ENCODE measurements around the gene CCT5. TPM values are rescaled to one million over a fixed set of nuclear protein-coding genes. Genes with fewer than 3 reads are reported as not detected.

CCT5 gene
- 100 to 1,000 TPM; 152 to 270 (median 258) TPM for polyA plus RNA-seq (ENCODE audit: insufficient read length in 4 of 4)

DNA sequence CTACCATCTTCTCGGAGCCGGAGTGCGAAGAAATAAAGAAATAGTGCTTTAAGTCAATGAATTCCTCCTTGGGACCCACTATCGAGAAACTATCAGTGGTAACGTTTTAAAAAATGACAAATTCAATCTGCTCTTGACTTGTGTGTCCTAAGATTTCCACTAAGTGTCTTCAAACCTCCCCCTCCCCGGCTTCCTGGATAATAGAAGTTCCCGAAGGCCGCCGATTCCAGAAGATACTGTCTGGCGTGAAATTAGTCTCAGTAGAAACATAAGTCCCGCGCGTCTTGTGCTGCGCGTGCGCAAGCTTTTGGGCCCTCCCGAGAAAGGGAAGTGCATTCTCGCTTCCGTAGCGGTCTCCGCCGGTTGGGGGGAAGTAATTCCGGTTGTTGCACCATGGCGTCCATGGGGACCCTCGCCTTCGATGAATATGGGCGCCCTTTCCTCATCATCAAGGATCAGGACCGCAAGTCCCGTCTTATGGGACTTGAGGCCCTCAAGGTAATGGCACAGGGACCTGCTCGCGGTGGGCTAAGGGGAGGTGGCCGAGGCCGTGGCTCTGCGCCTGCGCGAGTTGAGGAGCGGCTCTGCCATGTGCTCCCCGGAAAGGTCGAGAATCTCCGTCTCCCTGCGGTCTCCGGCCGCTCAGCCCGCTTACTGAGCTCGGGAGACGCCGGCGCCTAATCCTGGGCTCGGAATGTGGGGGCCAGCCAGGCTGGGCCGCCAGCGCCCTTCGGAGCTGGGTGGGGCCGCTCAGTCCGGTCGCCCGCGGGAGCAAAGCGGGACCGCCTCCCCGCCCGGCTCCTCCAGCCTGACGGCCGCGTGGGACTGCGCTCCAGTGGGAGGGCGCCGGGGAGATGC lies at the start of gene CCT5:
Gene CCT5 (plus strand): TSS at position 333 of the 858 bp plus-strand sequence. CDS start 61 bp downstream, at position 394.
- DNase-seq (ENCODE audit: low read depth in 4 of 4, low spot score in 3 of 4): peak; percentile 93 to 96 (median 95)

DNA sequence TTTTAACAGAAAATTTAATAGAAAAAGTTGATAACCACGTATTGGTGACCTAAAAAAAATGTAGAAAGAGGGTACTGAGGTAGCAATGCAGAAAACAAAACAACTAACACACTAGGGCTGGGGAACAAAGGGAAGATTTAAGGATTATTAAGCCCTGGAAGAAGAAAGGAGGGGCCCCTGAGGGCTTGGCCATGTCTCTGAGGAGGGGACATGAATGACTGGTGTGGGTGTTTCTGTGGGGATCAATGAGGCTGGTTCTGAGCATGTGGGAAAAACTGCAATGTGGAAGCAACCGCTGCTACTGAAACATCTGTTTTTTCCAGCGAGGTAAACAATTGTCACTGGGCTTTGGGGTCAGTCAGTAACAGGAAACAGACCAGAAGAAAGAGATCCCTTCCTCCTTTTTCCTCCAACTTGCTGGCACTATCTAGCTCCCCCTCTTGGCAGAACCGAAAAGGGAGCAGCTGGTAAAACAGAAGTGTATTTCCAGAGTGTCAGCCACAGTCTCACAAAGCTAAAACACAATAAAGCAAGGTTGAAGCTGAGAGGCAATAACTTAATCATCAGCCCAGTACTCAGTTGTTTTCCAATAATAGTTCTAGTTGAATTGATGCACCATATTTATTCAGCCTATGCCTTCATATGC lies 48.7 kb upstream of the CCT5 start:
- DNase-seq (ENCODE audit: low read depth in 4 of 4, low spot score in 3 of 4): no peak

DNA sequence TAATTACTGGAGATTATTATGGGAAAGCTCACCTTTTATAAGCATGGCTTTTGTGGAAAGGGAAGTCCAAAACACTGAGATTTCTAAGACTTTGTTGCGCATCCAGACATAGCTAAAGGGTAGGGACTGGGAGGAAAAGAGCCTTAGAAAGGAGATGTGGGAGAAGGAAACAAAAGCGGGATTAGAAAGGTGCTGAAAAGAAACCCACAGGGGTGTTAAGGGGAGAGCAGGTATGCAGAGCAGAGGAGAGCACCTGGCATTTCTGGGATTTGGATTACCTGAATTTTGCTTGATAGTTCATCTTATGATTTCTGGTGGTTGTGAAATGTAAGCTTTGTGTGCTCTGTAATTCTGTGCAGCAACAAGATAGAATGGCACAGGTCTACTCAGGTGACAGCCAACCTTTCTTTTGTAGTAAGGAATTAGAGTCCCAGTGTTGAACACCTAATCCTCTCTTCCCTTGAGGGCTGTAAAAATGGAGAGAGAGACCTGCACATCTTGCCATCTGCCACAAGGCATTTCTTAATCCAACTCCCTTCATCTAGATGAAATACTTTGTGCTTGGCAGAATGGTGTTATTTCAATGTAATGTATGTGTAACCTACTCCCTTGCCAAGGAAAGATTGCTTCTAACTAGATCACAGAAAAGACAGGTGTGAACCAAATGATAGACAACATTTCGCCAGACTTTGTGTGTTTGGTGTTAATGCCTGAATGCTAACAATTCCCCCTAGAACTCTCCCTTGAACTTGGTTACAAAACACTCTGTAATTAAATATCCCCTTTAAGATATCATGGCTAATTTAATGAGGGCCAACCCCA lies 47.8 kb upstream of the CCT5 start:
- DNase-seq (ENCODE audit: low read depth in 4 of 4, low spot score in 3 of 4): no peak

DNA sequence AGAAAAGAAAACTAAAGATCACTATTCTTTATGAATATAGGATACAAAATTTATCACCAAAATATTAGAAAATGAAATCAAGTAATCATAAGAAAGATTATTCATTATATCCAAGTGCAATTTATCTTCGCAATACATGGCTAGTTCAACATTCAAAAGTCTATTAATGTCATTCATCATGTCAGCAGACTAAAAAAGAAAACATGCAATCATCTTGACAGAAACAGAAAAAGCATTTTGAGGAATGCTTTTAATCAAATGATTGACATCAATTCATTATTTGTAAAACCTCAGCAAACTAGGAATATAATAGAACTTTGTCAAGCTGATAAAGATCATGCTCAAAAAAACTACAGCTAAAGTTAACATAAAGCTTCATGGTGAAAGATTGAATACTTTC lies 41.1 kb upstream of the CCT5 start:
- DNase-seq (ENCODE audit: low read depth in 4 of 4, low spot score in 3 of 4): no peak

DNA sequence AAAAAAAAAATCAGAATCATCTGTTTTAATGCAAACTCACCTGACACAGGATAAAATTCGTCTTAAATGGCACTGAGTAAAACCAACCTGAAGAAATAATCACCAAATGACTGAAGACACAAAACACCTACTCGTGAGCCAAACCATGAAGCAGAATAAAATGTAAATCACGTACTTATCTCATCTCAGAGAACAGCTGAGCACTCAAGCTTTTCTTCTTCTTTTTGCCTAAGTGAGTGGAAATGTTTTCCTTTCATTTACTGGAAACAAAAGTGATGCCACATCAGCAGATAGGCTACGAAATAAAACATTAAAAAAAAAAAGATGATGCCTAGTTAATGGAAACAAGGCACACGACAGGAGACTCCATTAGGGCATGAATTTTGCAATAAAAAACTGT lies 36.8 kb upstream of the CCT5 start:
- DNase-seq (ENCODE audit: low read depth in 4 of 4, low spot score in 3 of 4): no peak

DNA sequence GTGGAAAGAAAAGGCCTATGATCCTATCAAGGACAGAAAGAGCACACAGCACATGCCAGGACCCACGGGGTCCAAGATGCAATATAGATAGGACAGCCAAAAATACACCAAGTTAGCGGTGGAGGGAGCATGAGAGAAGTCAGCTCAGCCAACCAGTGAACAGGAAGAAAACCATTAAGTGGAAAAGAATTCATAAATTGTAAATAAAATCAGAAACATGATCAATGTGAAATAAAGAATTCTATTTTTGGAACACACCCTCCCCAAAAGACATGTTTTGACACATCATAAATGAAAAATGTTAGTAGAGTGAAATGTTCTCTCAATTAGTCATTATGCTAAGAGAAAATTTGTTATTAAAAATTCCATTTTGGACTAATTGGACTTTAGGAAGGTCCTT lies 36.0 kb upstream of the CCT5 start:
- DNase-seq (ENCODE audit: low read depth in 4 of 4, low spot score in 3 of 4): no peak

DNA sequence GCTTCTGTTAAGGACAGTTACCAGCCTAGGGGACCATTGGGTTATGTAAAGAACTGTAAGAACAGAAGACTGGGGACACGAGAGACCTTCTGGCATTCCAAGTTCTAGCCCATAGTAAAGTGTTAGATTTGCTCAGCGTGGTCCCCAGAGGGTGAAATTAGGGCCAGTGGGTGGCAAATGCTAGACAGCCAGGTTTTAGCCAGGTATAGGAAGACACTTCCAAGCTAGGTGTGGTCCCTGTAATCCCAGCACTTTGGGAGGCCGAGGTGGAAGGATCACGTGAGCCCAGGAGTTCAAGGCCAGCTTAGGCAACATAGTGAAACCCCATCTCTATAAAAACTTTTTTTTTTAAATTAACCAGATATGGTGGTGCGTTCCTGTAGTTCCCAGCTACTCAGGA lies 34.7 kb upstream of the CCT5 start:
- no peak for DNase-seq (ENCODE audit: low read depth in 4 of 4, low spot score in 3 of 4)

DNA sequence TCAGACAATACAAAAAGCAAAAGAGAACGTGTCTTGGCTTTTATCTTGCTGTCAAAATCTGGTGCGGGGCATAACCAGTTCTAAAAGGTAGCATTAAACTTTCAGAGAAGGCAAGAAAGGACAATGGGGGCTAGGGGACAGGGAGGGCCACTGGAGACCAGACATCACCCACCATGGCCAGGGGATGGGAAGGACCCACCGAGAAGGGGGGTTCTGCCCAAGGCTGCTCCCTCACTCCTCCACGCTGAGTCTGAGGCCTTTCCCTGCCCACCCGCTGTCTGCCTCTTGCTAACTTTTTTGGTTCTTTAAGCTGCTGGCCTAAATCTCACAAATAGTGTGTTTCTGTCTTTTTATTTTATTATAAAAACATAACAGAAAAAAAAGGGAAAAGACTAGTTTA lies 34.0 kb upstream of the CCT5 start:
- DNase-seq (ENCODE audit: low read depth in 4 of 4, low spot score in 3 of 4): no peak

DNA sequence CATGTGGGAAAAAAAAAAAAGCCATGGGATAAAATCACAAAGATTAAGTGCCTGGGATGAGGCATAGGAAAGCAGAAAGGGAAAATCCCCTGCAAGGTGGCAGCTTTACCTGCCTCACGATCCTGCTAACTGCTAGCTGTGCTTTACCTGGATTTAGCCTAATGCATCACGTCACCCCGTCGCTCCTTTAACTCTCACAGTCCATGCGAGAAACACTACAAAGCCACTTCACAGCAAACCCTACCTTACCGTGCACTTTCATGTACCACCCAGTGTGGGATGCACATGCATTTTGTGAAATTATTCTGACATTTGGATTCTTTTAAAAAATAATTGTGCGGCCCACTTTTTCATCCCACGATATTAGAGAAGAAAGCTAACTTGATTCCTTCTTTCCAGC lies 31.4 kb upstream of the CCT5 start:
- no peak for DNase-seq (ENCODE audit: low read depth in 4 of 4, low spot score in 3 of 4)

DNA sequence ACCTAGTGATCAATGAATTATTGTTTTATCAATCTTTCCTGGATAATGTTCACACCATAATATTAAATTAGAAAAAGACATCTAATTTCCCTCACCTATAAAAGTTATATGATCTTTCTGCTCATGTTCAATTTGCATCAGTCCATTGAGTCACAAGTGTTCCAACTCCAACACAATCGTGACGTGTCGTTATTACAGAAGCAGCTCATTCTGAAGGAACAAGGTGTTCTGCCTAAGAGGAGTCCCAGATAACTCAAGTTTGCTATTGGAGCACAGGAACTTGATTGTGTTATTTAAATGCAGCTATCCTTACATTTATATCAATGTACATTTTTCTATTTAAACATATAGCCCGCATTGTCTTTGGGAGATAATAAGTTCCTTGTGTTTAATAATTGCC lies 31.0 kb upstream of the CCT5 start:
- DNase-seq (ENCODE audit: low read depth in 4 of 4, low spot score in 3 of 4): no peak

DNA sequence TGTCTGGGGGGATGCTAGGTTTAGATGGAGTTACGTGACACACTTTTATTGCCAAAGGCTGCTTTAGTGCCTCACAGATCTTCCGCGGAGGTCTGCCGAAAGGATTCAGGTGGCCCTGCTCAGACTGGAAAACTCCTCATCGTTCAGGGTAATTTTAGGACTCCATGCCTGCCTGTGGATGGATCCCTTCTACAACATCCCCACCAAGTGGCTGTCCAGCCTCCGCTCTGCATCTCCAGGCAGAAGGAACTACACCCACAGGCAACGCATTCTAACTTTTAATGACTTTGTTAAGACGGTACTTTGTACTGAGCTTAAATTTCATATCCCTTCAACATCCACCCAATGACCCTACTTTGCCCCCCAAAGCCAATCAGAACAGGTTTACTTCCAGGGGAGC lies 29.8 kb upstream of the CCT5 start:
- DNase-seq (ENCODE audit: low read depth in 4 of 4, low spot score in 3 of 4): no peak

DNA sequence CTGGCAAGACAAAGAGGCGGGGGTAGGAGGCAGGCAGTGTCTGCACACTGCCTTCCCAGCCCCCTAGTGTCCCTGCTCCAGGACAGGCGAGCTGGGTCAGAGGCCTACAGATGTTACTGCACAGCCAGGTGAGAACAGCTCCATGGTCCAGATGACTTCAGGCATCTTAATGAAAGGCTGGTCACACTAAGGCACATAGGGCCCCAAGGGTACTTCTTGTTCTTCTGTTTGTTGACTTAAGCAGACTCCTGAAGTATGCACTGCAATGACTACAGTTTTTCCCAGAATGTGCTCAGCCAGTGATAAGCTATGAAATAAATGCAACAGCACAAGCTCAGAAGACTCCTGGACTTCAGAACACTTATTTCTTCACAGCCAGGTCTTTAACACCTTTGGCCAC lies 27.8 kb upstream of the CCT5 start:
- no peak for DNase-seq (ENCODE audit: low read depth in 4 of 4, low spot score in 3 of 4)

DNA sequence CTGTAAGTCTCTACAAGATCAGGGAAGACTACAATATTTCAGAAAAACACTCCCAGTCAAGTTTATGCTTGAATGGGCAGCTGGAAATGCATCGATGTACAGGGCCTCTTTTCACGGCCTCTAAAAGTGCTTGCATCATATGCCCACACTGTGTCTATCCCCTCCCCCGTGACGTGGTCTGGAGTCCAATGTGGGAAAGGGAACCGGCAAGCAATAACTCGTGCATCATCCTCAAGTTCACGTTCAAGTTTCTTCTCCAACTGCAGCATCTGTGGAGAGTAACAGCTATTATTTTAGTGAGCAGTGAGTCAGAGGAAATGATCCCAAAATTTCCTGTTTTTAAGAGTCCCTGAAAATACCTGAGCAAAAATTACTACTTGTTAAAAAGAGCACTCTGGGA lies 22.7 kb upstream of the CCT5 start:
- DNase-seq (ENCODE audit: low read depth in 4 of 4, low spot score in 3 of 4): no peak

DNA sequence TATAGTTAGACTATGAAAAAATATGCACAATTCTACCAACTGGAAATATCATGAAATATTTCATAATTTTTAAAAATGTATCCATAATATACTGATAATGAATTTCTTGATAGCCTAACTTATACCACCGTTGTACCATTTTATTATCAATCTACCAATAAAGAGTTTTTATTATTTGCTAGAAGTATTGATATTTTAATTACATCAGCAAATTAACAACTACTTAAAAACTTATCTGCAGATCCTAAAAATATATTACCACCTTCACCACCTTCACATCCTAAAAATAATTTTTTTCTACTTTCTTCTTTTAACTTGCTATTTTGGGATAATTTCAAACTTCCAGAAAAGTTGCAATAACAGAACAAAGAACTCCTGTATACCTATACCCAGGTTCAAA lies 21.8 kb upstream of the CCT5 start:
- DNase-seq (ENCODE audit: low read depth in 4 of 4, low spot score in 3 of 4): no peak

DNA sequence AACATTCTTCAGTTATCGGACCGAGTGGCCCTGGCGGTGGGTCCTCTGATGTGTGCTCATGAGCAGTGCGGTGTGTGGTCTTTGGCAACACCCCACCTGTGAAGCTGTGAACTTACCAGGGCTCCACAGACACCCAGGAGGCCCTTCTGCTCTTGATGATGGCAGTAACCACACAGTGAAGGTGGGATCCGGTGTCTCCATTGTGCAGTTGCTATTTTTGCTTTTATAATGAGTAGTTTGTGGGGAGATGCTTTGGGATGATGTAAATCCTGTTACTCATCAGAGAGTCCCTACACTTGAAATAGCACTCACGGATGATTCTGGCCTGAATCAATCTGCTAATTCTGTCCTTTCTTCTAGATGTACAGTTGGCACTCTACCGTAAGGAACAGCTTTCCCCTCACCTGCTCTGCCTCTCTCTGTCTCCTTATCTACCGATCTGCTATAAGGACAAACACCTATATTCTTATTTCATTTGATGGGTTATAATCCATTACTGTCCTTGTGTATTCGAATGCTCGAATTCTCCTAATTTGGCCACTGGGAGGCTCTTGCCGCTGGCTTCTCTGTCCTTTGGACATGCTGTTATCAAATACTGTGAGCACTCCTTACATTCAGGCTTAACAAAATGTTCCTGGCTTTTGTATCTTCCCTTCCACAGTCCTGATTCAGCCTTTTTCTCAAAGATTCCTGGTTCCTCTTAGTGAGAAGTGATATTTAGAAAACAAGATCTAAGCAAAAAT lies 20.6 kb upstream of the CCT5 start:
- no peak for DNase-seq (ENCODE audit: low read depth in 4 of 4, low spot score in 3 of 4)

DNA sequence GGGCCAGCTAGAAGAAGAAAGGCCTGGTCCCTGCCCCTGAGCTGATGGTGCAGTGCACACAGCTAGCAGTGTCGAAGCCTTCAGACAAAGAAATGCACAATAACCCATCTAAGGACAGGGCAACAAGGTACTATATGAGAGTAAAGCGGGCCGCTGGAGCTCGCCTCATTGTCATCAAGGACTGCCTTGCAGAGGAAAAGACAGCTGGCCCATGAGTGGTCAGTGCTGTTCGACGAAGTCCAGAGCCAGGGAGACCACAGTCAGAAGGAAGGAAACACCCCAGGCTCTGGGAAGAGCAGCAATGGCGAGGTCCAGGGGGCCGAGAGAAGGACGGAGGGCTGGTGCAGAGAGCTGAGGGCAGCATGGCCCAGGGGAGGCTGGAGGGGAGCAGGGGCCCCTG lies 17.7 kb upstream of the CCT5 start:
- DNase-seq (ENCODE audit: low read depth in 4 of 4, low spot score in 3 of 4): no peak

DNA sequence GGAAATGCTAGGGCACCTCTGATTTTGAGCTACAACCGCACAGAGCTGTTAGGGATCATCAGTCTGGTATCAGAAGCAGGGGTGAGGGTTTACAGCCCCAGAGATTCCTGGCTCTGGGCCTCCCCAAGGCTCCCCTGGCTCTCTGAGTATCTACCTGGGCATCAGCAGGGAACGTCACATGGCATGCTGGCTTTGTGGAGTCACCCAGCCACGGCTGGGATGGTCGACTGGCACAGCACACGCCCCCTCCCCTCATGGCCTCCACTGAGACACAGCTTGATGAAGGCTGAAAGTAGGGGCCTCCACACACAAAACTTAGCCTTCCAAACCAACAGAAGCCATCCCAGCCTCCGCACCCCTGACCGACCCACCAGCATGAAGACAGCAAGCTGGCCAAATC lies 17.1 kb upstream of the CCT5 start:
- no peak for DNase-seq (ENCODE audit: low read depth in 4 of 4, low spot score in 3 of 4)

DNA sequence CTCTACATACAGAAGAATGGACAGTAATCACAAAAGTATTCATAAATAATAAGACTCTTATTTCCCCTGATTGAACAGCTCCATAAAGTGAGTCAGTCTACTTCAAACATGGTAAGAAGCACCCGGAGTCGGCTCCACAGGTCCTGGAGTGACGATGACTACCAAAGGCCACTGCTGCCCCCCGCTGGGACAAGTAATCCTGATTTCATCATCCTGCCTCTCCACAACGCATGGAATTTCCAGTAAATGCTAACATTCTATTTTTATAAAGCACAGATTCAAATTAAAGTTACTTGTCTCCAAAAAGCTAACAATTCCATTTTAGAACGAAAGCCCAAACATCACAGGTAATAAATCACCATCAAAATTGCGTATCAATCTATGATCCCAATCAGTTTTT lies 16.6 kb upstream of the CCT5 start:
- no peak for DNase-seq (ENCODE audit: low read depth in 4 of 4, low spot score in 3 of 4)

DNA sequence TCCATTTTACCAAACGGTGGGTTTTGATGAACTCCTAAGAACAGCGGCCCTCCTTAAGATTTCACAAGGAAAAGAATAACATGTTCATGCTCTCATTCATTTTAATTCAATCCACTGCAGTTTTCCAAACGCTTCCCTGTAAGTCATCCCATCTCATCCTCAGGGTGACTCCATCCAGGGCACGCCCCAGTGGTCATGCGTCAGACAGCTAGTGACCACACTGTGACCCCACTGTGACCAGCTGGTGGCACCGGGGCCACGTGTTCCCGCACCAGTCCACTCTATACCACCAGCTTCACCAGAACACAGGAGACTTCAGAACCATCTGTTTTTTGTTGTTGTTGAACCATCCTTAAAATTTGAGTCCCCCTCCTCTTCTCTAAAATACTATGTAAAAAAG lies 14.7 kb upstream of the CCT5 start:
- DNase-seq (ENCODE audit: low read depth in 4 of 4, low spot score in 3 of 4): no peak

DNA sequence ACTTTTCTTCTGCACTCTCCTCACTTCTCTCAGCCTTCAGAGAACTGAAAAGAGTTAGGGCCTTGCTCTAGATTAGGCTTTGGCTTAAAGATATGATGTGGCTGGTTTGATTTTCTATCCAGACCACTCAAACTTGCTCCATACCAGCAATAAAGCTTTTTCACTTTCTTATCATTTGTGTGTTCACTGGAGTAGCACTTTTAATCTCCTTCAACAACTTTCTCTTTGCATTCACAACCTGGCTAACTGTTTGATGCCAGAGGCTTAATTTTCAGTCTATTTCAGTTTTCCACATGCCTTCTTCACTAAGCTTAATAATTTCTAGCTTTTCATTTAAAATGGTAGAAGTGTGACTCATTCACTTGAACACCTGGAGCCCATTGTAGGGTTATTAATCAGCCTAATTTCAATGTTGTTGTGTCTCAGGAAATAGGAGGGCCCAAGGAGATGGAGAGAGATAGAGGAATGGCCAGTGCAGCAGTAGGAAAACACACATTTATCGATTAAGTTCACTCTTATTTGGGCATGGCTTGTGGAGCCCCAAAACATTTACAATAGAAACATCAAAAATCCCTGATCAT lies 6.3 kb upstream of the CCT5 start:
- DNase-seq (ENCODE audit: low read depth in 4 of 4, low spot score in 3 of 4): no peak
